Effector CD8-positive, alpha-beta T cell (primary cell): ENCODE measurements around the gene ANKRD36.
"Not testable (repeated sequence)": the region's sequence is repeated elsewhere in the genome, so short reads cannot be mapped to it uniquely, and the experiment has no call there.

Experiments
- DNase-seq: peaks from one replicate; lab custom pipeline; 2025; lab: John Stamatoyannopoulos, UW

Gene ANKRD36

DNA sequence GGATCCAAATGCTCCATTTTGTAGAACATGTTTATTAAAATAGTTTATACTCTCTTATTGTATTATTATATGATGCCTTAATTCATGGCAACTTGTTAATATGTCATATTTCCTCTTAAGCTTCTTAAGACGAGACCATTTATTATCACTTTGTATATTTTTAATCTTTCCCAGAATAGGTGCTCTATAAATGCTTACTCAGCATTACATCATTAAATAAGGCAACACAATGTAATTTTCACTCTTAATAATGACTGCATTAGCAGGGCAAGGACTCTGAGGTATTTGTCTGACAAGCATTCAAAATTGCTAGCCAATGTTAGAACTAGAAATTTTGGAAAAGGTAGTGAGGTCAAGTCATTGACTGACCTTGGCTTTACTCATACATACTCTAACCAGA is 180.7 kb downstream of the ANKRD36 start:
- DNase-seq: not testable (repeated sequence)
